NB4 (cell line): ENCODE data around the gene PRUNE2.

Source experiments
- POLR2A ChIP-seq: IDR thresholded peaks from 2 replicates; pipeline ENCODE4 v1.6.1; 2011; ENCODE audit warnings: mild to moderate bottlenecking; ENCODE audit not compliant: insufficient read length; ENCODE audit errors: extremely low read depth
- TF ChIP-seq, protein P1 (sequence below): IDR thresholded peaks from one replicate; pipeline ENCODE4 v1.5.1; 2012; ENCODE audit warnings: low read depth, low read length

DNA sequence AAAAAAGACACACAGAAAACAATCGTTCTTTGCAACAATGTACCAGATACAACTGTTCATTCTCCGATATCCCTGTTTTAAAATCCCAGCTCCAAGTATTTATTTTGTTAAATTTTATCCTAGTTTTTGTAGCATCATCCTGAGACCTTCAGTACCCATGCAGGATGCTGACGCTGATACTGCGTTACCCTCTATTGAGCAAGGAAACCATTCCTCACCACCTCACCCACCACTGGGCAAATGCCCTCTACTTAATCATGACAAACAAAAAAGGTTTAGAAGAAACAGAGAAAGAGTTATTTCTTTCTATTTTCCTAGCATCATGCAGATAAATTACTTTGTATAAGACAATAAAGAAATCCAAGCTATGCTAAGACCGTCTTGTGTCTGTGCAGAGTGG lies 277.8 kb downstream of the PRUNE2 start:
- TF ChIP-seq, protein P1, sequence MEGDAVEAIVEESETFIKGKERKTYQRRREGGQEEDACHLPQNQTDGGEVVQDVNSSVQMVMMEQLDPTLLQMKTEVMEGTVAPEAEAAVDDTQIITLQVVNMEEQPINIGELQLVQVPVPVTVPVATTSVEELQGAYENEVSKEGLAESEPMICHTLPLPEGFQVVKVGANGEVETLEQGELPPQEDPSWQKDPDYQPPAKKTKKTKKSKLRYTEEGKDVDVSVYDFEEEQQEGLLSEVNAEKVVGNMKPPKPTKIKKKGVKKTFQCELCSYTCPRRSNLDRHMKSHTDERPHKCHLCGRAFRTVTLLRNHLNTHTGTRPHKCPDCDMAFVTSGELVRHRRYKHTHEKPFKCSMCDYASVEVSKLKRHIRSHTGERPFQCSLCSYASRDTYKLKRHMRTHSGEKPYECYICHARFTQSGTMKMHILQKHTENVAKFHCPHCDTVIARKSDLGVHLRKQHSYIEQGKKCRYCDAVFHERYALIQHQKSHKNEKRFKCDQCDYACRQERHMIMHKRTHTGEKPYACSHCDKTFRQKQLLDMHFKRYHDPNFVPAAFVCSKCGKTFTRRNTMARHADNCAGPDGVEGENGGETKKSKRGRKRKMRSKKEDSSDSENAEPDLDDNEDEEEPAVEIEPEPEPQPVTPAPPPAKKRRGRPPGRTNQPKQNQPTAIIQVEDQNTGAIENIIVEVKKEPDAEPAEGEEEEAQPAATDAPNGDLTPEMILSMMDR = no peak
- no peak for TF ChIP-seq POLR2A
